Adrenal gland (tissue), 5 donors: ENCODE results near the gene PA2G4.

Source experiments
- POLR2A ChIP-seq, 2 donors: fragments of 450-650 bp; IDR thresholded peaks; one replicate each; pipeline ENCODE4 v1.6.1; 2017; ENCODE audit warnings: antibody characterized with exemption in 2 of 2, mild to moderate bottlenecking in 2 of 2, moderate library complexity in 1 of 2
- TF ChIP-seq, protein P1 (sequence below), 6 experiments: fragments of 450-650 bp in 4 of 6; fragments of 200-600 bp in 2 of 6; sonication (generic) in 1 of 6; IDR thresholded peaks; 1 replicate in 5 of 6; 2 replicates in 1 of 6; pipeline versions ENCODE4 v1.5.1 to v1.8.0; 2016 to 2021; ENCODE audit warnings: antibody characterized with exemption in 6 of 6, mild to moderate bottlenecking in 2 of 6, moderate library complexity in 1 of 6
- donor health status: DM: no; HTN: no; CAD: no.

DNA sequence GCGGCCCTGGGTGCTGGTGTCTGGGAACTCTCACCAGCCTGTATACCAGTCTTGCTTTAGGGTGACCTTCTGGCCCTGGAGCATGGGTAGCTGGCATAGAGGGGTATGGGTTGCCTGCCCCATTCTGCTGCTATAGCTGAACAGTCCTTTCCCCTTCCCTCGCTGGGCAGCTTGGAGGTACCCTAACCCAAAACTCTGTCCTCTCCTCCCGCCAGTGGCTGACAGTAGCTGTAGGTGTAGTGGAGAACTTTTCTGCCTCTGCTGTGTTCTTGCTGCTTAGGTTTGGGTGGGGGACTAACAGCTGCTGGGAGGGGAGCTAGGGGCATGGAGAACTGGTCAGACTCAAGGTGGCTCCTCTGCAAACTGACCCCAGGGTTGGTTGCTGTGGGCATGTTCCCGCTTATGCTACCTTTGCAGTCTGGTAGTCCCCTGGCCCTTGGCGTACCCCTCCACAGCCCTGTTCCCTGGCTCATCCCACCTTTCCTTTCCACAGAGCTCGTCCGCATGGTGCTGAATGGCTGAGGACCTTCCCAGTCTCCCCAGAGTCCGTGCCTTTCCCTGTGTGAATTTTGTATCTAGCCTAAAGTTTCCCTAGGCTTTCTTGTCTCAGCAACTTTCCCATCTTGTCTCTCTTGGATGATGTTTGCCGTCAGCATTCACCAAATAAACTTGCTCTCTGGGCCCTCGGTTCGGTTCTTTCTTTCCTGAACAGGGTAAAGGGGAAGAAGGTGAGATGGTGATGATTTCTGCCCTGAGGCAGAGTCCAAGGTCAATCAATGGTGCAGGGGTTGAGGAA, 56.7 kb downstream of the PA2G4 start:
- TF ChIP-seq, protein P1, sequence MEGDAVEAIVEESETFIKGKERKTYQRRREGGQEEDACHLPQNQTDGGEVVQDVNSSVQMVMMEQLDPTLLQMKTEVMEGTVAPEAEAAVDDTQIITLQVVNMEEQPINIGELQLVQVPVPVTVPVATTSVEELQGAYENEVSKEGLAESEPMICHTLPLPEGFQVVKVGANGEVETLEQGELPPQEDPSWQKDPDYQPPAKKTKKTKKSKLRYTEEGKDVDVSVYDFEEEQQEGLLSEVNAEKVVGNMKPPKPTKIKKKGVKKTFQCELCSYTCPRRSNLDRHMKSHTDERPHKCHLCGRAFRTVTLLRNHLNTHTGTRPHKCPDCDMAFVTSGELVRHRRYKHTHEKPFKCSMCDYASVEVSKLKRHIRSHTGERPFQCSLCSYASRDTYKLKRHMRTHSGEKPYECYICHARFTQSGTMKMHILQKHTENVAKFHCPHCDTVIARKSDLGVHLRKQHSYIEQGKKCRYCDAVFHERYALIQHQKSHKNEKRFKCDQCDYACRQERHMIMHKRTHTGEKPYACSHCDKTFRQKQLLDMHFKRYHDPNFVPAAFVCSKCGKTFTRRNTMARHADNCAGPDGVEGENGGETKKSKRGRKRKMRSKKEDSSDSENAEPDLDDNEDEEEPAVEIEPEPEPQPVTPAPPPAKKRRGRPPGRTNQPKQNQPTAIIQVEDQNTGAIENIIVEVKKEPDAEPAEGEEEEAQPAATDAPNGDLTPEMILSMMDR (IDR thresholded peaks at IDR 0.05): no peak
- TF ChIP-seq POLR2A (IDR thresholded peaks at IDR 0.05): no peak
